CD4-positive, alpha-beta T cell treated with Interferon gamma for 1 hour (primary cell): ENCODE measurements around the gene RRP1.
"Not testable (repeated sequence)": the region's sequence is repeated elsewhere in the genome, so short reads cannot be mapped to it uniquely, and the experiment has no call there.

Source experiments
- DNase-seq: peaks from one replicate; pipeline ENCODE4 v3.0.0-alpha.2; 2020

RRP1 gene

GRCh38 chr21:43819511-43820405 is 30.4 kb downstream of the RRP1 start:
- no peak for DNase-seq

- DNase-seq, result no peak
These were observed 31.1 kb downstream of the RRP1 start for GRCh38 chr21:43820466-43820865.

GRCh38 chr21:43822166-43822565 is 32.8 kb downstream of the RRP1 start:
- not testable (repeated sequence) for DNase-seq

GRCh38 chr21:43822741-43823140 is 33.4 kb downstream of the RRP1 start:
- not testable (repeated sequence) for DNase-seq

GRCh38 chr21:43824333-43825241 is 35.2 kb downstream of the RRP1 start:
- DNase-seq, result no peak

GRCh38 chr21:43825242-43825935 is 36.0 kb downstream of the RRP1 start:
- no peak for DNase-seq

GRCh38 chr21:43825936-43826622 is 36.7 kb downstream of the RRP1 start:
- no peak for DNase-seq

GRCh38 chr21:43826623-43826974 is 37.2 kb downstream of the RRP1 start:
- DNase-seq, result no peak

- no peak for DNase-seq
These were observed 37.7 kb downstream of the RRP1 start for GRCh38 chr21:43827015-43827611.

- no peak for DNase-seq
These were observed 39.8 kb downstream of the RRP1 start for GRCh38 chr21:43829161-43829560.

GRCh38 chr21:43829575-43830119 is 40.3 kb downstream of the RRP1 start:
- DNase-seq, result no peak

- no peak for DNase-seq
These were observed 42.8 kb downstream of the RRP1 start for GRCh38 chr21:43832158-43832550.

GRCh38 chr21:43832648-43833047 is 43.3 kb downstream of the RRP1 start:
- DNase-seq, result no peak

- no peak for DNase-seq
These were observed 44.9 kb downstream of the RRP1 start for GRCh38 chr21:43834146-43834905.

GRCh38 chr21:43835050-43835449 is 45.7 kb downstream of the RRP1 start:
- no peak for DNase-seq

- DNase-seq, result no peak
These were observed 46.5 kb downstream of the RRP1 start for GRCh38 chr21:43835861-43836260.

GRCh38 chr21:43836616-43837015 is 47.2 kb downstream of the RRP1 start:
- no peak for DNase-seq

GRCh38 chr21:43840259-43840658 is 50.9 kb downstream of the RRP1 start:
- no peak for DNase-seq

GRCh38 chr21:43842742-43843141 is 53.4 kb downstream of the RRP1 start:
- no peak for DNase-seq

- DNase-seq, result not testable (repeated sequence)
These were observed 55.5 kb downstream of the RRP1 start for GRCh38 chr21:43844906-43845305.

GRCh38 chr21:43845386-43845785 is 56.0 kb downstream of the RRP1 start:
- no peak for DNase-seq
